Measurements from ENCODE around the gene OR13C2.

The OR13C2 gene

DNA sequence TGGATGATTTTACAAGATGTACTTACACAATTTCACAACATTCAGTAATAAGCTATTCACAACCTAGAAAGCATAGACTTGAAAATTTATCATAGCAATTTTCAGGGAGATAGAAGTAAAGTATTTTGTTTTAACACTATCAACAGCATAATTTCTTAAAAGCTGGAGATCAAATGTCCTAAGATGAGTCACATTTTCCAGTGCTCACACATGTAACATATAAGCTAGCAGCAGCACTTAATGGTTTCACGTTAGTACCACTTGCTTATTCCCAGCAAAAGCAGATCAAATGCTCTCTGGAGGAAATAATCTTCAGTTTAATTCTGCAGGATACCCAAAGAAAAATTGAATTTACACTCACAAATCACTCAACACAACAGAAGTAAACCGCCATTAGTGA, 30.0 kb downstream of the OR13C2 start:
- TF ChIP-seq POLR2A (IDR thresholded peaks at IDR 0.05; ENCODE audit: low read length) (no peak), GATA1 (IDR thresholded peaks at IDR 0.05; ENCODE audit: low read depth, low read length) (no peak)
- DNase-seq = no peak

DNA sequence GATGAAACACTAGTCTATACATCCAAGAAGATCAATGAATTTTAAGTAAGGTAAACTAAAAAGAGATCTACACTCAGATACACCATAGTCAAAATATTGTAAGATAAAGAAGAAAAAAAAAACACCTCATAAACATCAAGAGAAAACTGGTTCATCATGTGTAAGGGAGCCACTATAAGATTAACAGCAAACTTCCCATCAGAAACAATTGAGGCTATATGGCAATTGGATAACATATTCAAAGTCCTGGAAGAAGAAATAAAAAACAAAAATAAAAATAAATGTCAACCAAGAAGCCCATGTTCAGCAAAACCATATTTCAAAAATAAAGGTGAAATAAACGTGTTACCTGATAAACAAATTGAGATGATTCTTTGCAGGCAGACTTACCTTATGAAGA, 32.8 kb downstream of the OR13C2 start:
- TF ChIP-seq POLR2A (IDR thresholded peaks at IDR 0.05; ENCODE audit: low read length) = no peak
- no peak for TF ChIP-seq GATA1 (IDR thresholded peaks at IDR 0.05; ENCODE audit: low read depth, low read length)
- DNase-seq = no peak

- TF ChIP-seq GATA1 (IDR thresholded peaks at IDR 0.05; ENCODE audit: low read depth, low read length) (no peak), POLR2A (IDR thresholded peaks at IDR 0.05; ENCODE audit: low read length) (no peak)
- DNase-seq = no peak
Observed at GRCh38 chr9:104568868-104569267, 36.6 kb downstream of the OR13C2 start, which contains the start of gene OR13C8. Gene OR13C8 (plus strand): TSS chr9:104569168. CDS start chr9:104569168, 0 bp downstream.

DNA sequence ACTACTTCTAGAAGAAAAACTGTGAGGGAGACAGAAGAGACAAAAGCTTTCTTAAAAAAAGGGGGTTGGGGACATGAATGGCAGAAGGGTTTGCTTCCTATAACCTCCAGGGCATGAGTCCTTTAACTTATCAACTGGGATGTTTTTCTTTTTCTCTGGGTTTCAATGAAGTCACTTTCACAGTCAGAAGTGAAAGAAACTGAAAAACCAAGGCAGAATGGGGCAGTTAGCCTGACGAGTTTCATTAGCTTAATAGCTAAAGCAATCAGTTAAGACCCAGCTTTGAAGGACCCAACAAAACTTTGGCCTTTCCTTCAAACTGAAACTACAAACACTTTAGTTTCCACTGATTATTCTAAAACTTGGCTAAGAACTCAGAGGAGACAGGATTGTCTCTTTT, 41.1 kb downstream of the OR13C2 start:
- no peak for DNase-seq
- TF ChIP-seq GATA1 (IDR thresholded peaks at IDR 0.05; ENCODE audit: low read depth, low read length) = no peak
- TF ChIP-seq POLR2A (IDR thresholded peaks at IDR 0.05; ENCODE audit: low read length) = no peak

DNA sequence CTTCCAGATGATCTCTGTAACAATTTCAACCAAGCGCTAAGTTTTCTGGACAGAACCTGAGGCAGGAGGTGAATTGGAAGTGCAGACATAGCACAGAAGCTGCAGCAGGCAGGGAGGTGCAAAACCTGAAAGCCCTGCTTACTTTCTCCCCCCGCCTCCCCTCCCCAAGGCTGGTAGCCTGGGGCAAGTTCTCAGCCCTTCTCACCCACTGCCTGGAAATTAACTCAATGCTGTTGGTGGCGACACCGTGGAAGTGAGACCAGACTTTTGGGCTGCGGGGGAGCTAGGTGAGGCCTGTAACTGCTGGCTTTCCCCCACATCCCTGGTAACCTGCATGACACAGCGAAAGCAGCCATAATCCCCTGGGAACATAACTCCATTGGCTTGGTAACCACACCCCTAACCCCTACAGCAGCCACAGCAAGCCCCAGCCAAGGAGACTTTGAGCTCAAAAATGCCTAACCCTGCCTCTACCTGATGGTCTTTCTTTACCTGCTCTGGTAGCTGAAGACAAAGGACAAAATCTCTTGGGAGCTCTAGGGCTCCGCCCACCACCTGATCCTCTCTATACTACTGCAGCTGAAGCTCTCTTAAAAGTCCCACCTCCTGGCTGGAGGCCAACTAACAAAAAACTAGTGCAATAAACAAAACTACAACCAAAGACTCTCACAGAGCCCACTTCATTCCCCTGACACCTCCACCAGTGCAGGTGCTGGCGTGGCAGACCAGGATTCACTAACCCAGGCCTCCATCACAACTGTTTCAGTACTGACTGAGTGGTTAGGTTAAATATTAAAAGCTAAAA, 48.4 kb downstream of the OR13C2 start:
- no peak for DNase-seq
- TF ChIP-seq POLR2A (IDR thresholded peaks at IDR 0.05; ENCODE audit: low read length) = no peak
- TF ChIP-seq GATA1 (IDR thresholded peaks at IDR 0.05; ENCODE audit: low read depth, low read length) = no peak

GRCh38 chr9:104555521-104555920, 49.9 kb downstream of the OR13C2 start:
- DNase-seq = no peak
- TF ChIP-seq POLR2A (IDR thresholded peaks at IDR 0.05; ENCODE audit: low read length) = no peak
- no peak for TF ChIP-seq GATA1 (IDR thresholded peaks at IDR 0.05; ENCODE audit: low read depth, low read length)

Measured in erythroblast (primary cell).